HL-60 (cell line): ENCODE results near the gene HIF3A.

ENCODE experiments used
- DNase-seq, 2 experiments: peaks; one replicate each; pipeline ENCODE4 v3.0.0-alpha.2; 2010 to 2020; ENCODE audit warnings: low read depth in 1 of 2, low spot score in 1 of 2
- H3K27ac ChIP-seq: fragments of 250-450 bp; sonication (Bioruptor Pico); replicated peaks from 2 replicates; pipeline ENCODE4 v1.5.1; 2020; ENCODE audit warnings: mild to moderate bottlenecking, moderate library complexity
- H3K27me3 ChIP-seq: fragments of 250-450 bp; sonication (Bioruptor Pico); 2 replicates; pipeline ENCODE4 v1.5.1; 2021; ENCODE audit warnings: mild to moderate bottlenecking, moderate library complexity; ENCODE audit not compliant: insufficient read depth, poor library complexity, severe bottlenecking
- H3K4me3 ChIP-seq: replicated peaks from 2 replicates; pipeline ENCODE4 v1.5.1; 2011; ENCODE audit warnings: mild to moderate bottlenecking, control low read depth, low read length; ENCODE audit not compliant: insufficient read depth
- GABPA ChIP-seq: IDR thresholded peaks from 2 replicates; pipeline ENCODE4 v1.6.1; 2012; ENCODE audit warnings: low read depth
- POLR2AphosphoS5 ChIP-seq: IDR thresholded peaks from 2 replicates; pipeline ENCODE4 v1.6.1; 2012; ENCODE audit warnings: low read depth
- SPI1 ChIP-seq: IDR thresholded peaks from 2 replicates; pipeline ENCODE4 v1.6.1; 2012; ENCODE audit warnings: low read depth, mild to moderate bottlenecking, borderline replicate concordance
- TF ChIP-seq, protein P1 (sequence below): IDR thresholded peaks from 2 replicates; pipeline ENCODE4 v1.6.1; 2012; ENCODE audit warnings: low read depth; ENCODE audit not compliant: insufficient replicate concordance
- TF ChIP-seq, protein P2 (sequence below): IDR thresholded peaks from one replicate; pipeline ENCODE4 v1.5.1; 2011; ENCODE audit warnings: low read length, control low read depth, inconsistent platforms; ENCODE audit not compliant: insufficient read depth

The HIF3A gene

DNA sequence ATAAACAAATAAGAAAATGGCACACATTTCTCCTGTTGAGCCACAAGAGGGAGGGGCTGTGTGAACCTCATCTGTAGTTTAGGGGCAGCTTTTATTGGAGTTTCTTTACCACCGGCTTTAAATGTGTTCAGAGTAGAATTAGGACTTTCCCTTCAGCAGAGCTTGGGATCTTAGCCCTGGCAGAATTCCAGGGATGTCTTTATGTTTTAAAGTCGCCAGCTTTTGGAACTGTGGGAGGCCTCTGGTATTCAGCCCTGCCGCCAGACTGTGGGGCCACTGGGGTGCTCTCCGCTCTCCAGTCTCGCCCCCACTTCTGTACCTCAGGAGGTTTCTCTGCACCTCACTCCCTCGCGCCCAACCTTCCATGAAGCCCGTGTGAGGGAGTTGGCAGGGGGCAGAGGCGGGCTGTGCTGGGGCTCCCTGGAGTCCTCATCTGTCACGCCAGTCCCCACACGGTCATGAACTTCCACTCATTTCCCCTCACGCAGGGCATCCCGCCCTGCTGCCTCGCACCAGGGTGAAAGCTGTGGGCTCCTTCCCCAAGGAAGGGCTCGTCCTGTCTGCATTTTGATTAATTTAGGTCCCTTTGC lies 85.0 kb downstream of the HIF3A start:
- no peaks in the 10 kb centered on the region for H3K27me3 ChIP-seq
- H3K27ac ChIP-seq: no peak overlapping the region
- DNase-seq: no peak
- TF ChIP-seq SPI1 (no peak), POLR2AphosphoS5 (no peak), GABPA (no peak)
- TF ChIP-seq, protein P1, sequence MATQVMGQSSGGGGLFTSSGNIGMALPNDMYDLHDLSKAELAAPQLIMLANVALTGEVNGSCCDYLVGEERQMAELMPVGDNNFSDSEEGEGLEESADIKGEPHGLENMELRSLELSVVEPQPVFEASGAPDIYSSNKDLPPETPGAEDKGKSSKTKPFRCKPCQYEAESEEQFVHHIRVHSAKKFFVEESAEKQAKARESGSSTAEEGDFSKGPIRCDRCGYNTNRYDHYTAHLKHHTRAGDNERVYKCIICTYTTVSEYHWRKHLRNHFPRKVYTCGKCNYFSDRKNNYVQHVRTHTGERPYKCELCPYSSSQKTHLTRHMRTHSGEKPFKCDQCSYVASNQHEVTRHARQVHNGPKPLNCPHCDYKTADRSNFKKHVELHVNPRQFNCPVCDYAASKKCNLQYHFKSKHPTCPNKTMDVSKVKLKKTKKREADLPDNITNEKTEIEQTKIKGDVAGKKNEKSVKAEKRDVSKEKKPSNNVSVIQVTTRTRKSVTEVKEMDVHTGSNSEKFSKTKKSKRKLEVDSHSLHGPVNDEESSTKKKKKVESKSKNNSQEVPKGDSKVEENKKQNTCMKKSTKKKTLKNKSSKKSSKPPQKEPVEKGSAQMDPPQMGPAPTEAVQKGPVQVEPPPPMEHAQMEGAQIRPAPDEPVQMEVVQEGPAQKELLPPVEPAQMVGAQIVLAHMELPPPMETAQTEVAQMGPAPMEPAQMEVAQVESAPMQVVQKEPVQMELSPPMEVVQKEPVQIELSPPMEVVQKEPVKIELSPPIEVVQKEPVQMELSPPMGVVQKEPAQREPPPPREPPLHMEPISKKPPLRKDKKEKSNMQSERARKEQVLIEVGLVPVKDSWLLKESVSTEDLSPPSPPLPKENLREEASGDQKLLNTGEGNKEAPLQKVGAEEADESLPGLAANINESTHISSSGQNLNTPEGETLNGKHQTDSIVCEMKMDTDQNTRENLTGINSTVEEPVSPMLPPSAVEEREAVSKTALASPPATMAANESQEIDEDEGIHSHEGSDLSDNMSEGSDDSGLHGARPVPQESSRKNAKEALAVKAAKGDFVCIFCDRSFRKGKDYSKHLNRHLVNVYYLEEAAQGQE: no peak
- TF ChIP-seq, protein P2, sequence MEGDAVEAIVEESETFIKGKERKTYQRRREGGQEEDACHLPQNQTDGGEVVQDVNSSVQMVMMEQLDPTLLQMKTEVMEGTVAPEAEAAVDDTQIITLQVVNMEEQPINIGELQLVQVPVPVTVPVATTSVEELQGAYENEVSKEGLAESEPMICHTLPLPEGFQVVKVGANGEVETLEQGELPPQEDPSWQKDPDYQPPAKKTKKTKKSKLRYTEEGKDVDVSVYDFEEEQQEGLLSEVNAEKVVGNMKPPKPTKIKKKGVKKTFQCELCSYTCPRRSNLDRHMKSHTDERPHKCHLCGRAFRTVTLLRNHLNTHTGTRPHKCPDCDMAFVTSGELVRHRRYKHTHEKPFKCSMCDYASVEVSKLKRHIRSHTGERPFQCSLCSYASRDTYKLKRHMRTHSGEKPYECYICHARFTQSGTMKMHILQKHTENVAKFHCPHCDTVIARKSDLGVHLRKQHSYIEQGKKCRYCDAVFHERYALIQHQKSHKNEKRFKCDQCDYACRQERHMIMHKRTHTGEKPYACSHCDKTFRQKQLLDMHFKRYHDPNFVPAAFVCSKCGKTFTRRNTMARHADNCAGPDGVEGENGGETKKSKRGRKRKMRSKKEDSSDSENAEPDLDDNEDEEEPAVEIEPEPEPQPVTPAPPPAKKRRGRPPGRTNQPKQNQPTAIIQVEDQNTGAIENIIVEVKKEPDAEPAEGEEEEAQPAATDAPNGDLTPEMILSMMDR: no peak
- no peak overlapping the region for H3K4me3 ChIP-seq

DNA sequence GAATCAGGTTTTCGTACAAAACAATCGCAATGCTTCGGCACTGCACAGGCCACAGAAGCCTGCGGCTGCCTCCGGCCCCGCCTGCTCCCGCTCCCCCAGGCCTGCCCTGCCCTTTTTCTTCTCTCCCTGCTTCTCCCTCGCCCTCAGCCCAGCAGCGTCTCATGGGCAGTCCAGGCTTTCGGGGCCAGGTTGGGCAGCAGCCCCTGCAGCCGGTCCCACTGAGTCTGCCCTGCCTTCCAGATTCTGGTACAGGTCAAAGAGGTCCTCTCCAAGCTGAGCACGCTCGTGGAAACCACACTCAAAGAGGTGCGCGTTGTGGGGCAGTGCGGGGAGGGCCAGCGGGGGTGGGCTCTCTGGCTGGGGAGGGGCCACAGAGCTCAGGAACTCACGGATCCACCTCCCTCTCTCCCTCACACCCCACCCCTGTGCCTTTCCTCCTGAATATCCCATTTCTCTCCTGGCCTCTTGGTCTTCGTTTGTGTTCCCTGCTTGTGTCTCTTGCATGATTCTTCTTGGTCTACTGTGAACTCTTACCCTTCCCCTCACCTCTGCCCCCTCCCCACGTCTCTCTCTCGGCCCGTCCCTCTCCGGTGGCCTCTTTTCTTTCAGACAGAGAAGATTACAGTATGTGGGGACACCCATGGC lies 86.5 kb downstream of the HIF3A start:
- H3K27ac ChIP-seq: no peak overlapping the region
- TF ChIP-seq POLR2AphosphoS5 (no peak), GABPA (no peak), SPI1 (no peak)
- TF ChIP-seq, protein P1: no peak
- TF ChIP-seq, protein P2: no peak
- H3K27me3 ChIP-seq: no peaks in the 10 kb centered on the region
- H3K4me3 ChIP-seq: no peak overlapping the region
- DNase-seq: no peak

DNA sequence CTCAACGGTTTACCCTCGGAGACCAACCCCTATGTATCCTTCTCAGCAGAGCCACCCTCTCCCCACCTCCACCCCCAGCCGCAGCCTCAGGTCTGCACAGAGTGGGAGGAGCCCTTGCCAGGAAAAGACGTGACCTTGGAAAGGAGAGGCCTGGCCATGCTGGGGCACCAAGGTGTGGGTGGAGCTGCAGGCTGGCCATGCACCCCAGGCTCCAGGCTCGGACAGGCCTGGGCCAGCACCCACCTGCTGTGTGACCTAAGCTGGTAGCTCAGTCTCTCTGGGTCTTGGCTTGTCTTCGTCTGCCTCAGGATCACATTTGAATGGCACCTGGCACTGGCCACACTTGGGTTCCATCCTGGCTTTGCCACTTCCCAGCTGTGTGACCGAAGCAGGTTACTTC lies 87.0 kb downstream of the HIF3A start:
- no peak for DNase-seq
- TF ChIP-seq POLR2AphosphoS5: no peak
- TF ChIP-seq, protein P2: no peak
- no peak for TF ChIP-seq SPI1
- TF ChIP-seq, protein P1: no peak
- TF ChIP-seq GABPA: no peak
- Histone ChIP-seq H3K4me3 (no peak overlapping the region), H3K27ac (no peak overlapping the region), H3K27me3 (no peaks in the 10 kb centered on the region)
